Islet precursor cell (in vitro differentiated cells): ENCODE results near the gene ABR.
"Not testable (repeated sequence)": the region's sequence is repeated elsewhere in the genome, so short reads cannot be mapped to it uniquely, and the experiment has no call there.

ENCODE experiments used
- DNase-seq: peaks from one replicate; pipeline ENCODE4 v3.0.0-alpha.2; 2018

The ABR gene

GRCh38 chr17:1145311-1145986, 34.3 kb downstream of the ABR start:
- DNase-seq = peak; percentile 52

DNA sequence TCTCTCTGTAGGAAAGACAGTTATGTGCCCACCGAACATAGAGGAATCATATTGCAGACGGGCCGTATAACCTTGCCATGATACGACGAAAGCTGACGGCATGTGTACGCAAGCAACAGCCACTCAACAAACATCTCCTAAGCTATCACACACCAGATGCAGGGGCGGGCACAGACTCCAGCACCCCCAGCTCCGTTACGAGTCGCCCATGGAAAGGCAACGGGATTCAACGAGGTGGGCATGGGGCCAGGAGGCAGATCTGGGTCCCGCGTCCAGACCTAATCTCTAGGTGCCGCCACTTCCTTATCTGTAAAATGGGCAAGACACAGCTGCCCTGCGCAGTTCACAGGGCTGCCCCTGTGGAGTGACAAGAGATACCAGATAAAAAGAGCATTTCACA, 35.6 kb downstream of the ABR start:
- peak; percentile 50 for DNase-seq

DNA sequence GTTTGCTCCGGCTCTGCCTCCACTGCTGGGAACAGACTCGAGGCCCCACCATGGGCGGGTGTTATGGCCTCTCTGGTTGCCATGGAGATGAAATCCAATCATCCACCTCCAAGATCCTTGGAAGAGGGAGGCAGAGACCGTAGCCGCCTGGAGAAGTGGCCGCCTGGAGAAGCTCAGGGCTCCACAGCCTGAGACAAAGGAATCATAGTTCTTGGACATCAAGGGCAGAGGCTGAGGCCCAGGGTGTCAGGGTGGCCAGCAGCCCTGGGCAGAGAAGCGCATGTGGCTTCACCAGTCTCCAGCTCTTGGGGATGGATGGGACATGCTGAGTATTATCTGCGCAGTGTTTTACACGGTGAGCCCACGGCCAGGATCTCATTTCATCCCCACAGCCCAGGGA, 36.2 kb downstream of the ABR start:
- peak; percentile 84 for DNase-seq

DNA sequence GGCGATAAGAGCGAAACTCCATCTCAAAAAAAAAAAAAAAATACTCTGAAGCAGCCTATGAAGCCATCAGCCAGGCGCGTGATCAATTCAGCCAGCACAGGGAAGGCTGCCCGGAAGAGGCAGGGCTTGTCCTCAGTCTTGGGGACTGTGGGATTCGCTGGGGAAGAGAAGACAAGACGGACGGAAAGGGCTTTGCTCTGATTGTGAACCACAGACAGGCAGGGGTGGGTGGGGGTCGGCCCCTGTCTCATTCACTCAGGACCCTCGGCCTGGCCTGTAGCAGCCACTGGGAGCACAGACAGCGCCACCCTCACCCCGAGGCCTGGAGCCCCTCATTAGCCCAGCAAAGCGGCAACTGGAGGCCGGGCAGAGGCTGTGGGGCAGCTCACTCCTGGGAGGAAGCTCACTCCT, 37.2 kb downstream of the ABR start:
- DNase-seq = peak; percentile 58

- no peak for DNase-seq
Observed at GRCh38 chr17:1137465-1137894, 42.3 kb downstream of the ABR start.

GRCh38 chr17:1136748-1137147, 43.0 kb downstream of the ABR start:
- no peak for DNase-seq

GRCh38 chr17:1134634-1135324, 45.0 kb downstream of the ABR start:
- no peak for DNase-seq

DNA sequence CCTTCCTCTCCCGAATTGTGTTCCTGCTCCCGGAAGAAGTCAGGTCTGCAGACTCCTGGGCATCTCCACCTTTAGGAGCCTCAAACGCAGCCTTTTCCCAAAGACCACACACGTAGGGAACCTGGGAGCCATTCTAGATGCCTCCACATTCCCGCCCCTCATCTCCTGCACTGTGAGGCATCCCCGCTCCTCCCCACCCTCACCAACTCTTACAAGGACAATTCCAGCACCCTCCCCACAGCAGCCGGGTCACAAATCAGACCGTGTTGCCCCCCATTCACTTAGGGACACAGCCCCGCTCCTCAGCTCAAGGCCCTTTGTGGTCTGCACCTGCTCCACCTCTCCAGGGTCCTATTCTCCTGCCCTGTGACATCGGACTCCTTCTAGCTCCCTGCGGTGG, 49.6 kb downstream of the ABR start:
- DNase-seq = no peak

- not testable (repeated sequence) for DNase-seq
Observed at GRCh38 chr17:1128463-1128862, 51.3 kb downstream of the ABR start.

DNA sequence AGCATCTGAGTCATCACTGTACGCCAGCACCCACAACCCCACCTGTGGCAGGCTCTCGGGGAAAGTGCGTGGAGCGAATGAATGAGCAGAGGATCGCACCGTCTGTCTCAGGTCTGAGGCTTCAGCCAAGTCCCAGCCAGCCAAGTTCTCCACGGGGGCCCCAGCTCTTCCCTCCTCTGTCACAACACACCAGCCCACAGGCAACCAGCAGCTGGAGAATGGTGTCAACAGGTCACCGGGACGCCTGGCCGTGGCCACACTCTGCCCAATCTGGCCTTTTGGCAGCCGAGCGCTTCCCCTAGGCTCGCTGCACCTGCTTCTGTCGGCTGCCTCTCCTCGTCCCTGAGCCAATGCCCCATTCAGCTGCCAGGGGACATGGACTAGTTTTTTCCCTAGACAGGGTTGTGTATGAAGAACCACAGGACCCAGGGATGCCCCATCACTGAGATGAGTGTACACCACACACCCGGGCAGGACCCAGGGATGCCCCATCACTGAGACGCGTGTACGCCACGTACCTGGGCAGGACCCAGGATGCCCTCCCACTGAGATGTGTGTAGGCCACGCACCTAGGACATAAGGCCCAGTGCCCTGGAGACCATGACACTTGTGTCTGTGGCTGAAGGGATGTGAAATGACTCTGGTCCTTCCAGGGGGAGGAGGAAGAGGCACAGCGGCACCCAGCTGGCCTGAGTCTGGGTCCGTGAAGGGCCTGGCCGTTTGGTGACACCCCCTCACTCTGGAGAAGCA, 52.8 kb downstream of the ABR start:
- no peak for DNase-seq

GRCh38 chr17:1126250-1126797, 53.5 kb downstream of the ABR start:
- DNase-seq = no peak

- DNase-seq = no peak
Observed at GRCh38 chr17:1125788-1126145, 54.0 kb downstream of the ABR start.

DNA sequence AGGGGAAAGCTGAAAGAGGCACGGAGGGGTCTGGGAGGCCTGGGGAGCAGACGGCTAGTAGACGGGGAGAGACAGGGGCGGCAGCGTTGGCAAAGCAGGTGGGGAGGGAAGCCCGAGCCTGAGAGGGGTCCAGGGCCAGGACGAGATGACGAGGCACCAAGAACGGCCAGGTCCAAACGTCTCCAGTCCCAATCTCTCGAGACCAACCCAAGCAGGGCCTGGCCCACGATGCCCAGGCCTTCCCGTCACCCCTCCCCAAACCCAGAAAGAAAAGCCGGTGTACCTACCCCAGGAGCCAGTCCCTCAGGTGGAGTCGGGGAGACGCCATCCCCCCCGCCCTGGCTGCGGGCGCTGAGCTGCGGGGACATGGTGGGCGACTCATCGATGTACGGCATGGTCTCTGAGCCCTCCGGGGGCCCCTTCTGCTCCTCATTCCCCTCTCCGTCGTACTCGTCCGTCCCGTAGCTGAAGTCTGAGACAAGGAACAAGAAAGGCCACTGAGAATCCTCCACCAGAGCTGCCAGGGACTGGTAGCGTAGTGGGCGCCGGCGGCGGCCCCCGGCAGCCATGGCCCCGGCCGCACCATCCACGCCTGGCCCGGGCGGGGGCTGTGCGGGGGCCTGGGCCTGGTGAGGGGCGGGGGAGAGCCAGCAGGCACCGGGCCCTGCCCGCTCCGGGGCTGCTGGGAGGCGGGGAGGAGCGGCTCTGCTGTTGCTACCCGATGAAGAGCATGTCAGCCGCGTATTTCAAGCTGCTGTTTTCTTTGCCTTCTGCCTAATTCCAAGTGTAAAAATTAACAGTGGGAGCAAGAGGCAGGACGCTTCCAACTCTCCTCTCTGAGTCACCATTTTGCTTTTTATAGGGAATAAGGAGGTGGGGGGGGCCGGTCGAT, 54.6 kb downstream of the ABR start:
- no peak for DNase-seq

GRCh38 chr17:1123921-1124715, 55.7 kb downstream of the ABR start:
- DNase-seq = no peak

GRCh38 chr17:1123393-1123831, 56.4 kb downstream of the ABR start:
- no peak for DNase-seq

DNA sequence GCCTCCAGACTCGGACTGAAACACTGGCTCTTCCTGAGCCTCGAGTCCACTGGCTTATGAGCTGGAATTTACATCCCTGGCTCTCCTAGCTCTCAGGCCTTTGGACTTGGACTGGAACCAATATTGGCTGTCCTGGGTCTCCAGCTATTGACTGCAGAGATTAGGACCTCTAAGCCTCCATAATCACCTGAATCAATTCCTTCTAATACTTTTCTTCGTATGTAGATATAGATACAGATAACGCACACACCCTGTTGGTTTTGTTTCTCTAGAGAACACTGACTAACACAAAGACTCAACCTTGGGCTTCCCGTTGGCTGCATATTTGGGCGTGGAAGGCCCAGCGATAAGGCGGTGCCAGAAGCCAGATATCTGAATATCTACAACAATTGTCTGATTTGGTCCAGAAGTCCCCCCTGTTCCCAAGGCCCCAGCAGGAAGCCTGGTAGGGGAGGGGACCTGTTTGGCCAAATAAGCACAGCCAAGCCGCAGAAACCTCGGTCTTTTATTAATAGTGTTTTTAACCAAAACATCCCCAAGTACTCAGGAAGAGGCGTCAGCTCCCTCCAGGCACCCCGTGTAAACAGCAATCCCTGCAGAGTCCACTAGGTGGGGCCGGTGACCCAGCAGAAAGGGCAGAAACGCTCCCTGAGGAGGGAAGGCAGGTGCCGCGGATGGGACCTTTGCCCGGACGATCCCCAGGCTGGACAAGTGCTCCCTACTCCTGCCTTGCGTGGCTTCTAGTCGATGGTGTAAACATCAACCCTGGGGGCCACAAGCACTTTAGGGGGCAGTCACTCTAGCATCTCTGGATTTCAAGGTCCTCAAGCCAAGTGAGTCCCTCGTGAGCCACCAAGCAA, 57.0 kb downstream of the ABR start:
- peak; percentile 93 for DNase-seq

DNA sequence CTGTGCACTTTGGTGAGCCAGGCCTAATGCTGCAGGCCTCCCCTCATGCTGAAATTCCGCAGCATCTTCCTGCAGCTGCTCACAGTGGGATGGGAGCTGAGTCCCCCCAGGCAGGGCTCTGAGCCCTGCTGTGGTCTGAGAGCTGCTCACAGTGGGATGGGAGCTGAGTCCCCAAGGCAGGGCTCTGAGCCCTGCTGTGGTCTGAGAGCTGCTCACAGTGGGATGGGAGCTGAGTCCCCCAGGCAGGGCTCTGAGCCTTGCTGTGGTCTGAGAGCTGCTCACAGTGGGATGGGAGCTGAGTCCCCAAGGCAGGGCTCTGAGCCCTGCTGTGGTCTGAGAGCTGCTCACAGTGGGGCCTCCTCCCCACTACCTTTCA, 58.4 kb downstream of the ABR start:
- not testable (repeated sequence) for DNase-seq

DNA sequence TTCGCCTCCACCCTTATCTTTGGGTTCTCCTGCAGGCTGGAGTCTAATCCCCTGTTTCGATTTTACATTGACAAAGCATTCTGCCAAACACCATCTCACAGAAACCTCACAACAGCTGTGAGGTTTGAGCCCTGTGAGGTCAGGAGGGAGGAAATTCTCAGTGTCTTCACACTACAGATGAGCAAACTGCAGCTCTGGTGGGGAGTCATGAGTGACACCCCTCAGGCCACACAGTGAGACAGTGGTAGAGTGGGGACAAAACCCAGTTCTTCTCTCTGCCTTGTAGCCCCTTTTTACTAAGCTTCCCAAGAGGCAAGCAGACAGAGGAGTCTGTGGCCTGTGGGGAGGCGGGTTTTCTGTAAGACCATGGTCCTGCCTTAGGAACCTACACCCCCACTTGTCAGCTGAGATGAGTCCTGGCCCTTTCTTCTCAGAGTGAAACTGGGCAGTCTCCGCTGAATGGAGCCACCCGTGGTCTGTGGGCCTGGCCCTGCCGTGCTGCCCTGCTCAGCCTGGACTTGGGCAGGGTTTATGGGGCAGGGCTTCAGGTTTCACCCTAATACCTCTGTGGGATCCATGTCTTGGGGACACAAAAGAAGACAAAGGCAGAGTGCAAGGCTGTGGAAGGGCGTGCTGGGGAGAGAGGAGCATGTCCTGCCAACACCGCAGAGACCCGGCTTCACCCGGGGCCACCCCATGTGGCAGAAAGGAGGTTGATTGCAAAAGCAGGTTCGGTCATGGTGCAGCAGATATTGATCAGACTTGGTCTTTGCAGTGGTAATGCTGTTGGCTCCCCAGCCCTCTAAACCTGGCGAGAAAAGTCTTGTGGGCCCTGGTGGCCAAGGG, 59.0 kb downstream of the ABR start:
- no peak for DNase-seq

DNA sequence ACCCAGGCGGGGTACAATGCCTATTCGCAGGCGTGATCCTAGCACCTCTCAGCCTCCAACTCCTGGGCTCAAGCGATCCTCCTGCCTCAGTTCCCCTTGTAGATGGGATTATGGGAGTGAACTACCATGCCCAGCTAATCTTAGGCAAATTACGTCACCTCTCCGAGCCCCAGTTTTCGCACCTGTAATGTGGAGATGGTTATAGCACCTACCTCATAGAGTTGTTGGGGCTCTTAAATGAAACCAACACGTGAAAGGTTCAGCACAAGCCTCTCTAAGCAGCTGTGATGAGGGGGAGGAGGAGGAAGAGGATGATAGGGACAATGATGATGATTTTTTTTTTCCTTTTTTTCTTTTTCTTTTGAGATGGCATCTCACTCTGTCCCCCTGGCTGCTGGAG, 59.9 kb downstream of the ABR start:
- DNase-seq = no peak

DNA sequence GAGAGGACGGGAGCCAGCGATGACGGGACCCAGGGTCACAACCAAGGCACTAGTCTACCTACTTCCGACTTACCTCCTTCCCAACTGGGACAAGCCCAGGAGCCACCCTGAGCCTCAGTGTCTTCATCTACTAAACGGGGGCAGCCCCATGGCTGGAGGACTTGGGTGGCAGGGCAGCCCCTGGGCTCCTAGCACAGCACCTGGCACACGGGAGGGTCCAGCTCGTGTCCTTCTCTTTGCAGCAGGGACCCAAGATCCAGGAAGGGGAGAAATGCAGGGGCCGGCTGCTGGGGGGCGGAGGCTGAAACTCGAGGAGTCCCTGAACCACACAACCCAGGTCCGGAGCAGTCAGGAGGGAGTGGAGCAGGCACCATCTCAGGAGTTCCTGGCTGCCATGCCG, 63.2 kb downstream of the ABR start:
- DNase-seq = no peak
